ENCODE data around the gene TRIM25.
A peak's percentile ranks its signal among the peaks of the same experiment; 100 is the strongest.
"Not testable (repeated sequence)": the region's sequence is repeated elsewhere in the genome, so short reads cannot be mapped to it uniquely, and the experiment has no call there.

Gene TRIM25

DNA sequence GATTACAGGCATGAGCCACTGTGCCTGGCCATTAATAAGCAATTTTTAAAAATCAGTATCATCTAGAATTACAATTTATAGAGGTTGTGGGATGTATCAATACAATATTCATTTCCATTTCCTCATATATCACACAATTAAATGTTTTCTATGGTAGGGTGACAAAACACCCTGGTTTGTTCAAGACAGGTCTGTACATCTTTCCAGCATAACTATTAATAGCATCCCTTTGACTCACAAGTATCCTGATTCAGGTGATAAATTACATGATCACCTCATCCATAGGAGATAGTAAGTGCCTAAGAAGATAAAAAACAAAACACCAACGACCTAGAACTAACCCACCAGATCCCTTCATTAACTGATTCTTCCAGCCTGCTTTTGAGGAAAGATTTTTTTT is 33.9 kb upstream of the TRIM25 start:
- Mint-ChIP-seq H3K4me3 (no peak overlapping the region), H3K36me3 (ENCODE audit: low read depth) (peaks cover 77% of the 10 kb centered on the region), H3K4me1 (no peaks in the 10 kb centered on the region), H3K27ac (no peak overlapping the region), H3K9me3 (no peaks in the 10 kb centered on the region), H3K27me3 (ENCODE audit: low read depth) (no peaks in the 10 kb centered on the region)
- TF ChIP-seq, protein P1, sequence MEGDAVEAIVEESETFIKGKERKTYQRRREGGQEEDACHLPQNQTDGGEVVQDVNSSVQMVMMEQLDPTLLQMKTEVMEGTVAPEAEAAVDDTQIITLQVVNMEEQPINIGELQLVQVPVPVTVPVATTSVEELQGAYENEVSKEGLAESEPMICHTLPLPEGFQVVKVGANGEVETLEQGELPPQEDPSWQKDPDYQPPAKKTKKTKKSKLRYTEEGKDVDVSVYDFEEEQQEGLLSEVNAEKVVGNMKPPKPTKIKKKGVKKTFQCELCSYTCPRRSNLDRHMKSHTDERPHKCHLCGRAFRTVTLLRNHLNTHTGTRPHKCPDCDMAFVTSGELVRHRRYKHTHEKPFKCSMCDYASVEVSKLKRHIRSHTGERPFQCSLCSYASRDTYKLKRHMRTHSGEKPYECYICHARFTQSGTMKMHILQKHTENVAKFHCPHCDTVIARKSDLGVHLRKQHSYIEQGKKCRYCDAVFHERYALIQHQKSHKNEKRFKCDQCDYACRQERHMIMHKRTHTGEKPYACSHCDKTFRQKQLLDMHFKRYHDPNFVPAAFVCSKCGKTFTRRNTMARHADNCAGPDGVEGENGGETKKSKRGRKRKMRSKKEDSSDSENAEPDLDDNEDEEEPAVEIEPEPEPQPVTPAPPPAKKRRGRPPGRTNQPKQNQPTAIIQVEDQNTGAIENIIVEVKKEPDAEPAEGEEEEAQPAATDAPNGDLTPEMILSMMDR (IDR thresholded peaks at IDR 0.05; ENCODE audit: unreplicated experiment in 3 of 3): no peak

DNA sequence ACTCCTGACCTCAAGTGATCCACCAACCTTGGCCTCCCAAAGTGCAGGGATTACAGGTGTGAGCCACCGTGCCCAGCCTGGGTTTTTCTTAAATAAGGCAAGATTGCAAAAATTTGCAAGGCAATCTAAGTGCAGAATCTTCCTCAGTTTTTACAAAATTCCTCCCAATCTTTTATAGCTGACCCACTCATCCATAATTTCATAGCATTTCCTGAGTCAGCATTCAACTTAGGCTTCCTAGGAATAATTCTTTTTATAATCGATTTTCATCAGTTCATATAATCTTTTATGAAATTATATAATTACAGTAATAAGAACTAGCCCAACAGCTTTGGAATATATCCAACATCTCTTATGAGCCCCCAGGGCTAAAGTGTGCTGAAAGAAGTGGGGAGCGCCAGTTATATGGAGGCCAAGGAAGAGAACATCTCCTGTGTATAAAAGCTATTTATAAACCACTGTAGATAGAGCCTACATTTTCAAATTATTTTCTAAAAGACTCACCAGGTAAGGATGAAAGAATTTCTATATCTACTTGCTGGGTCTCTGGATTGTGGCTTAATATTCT is 32.2 kb upstream of the TRIM25 start:
- no peaks in the 10 kb centered on the region for H3K27me3 Mint-ChIP-seq (ENCODE audit: low read depth)
- H3K4me3 Mint-ChIP-seq: no peak overlapping the region
- no peaks in the 10 kb centered on the region for H3K4me1 Mint-ChIP-seq
- no peaks in the 10 kb centered on the region for H3K9me3 Mint-ChIP-seq
- no peak overlapping the region for H3K27ac Mint-ChIP-seq
- TF ChIP-seq, protein P1 (IDR thresholded peaks at IDR 0.05; ENCODE audit: unreplicated experiment in 3 of 3): no peak
- peaks cover 81% of the 10 kb centered on the region for H3K36me3 Mint-ChIP-seq (ENCODE audit: low read depth)

DNA sequence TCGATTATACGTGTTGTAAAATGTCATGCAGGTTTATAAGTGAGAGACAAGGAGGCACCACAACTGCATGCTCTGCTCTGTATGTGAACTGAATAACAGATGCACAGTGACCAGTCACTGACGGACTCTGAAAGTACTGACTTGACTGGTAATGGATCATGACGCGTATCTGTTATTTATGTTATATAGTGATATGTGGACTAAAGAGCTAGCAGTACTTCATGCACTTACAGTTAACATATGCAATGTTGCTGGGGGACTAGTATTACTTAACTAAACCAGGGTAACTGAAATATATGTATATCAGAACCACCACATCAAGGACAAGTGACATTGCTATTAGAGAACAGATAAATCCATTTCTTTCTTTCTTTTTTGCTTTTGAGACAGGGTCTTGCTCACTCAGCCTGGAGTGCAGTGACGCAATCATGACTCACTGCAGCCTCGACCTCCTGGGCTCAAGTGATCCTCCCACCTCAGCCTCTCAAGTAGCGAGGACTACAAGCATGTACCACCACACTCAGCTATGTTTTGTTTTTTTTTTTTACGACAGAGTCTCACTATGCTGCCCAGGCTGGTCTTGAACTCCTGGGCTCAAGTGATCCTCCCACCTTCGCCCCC is 29.8 kb upstream of the TRIM25 start:
- Mint-ChIP-seq H3K27me3 (ENCODE audit: low read depth) (no peaks in the 10 kb centered on the region), H3K9me3 (no peaks in the 10 kb centered on the region), H3K4me3 (no peak overlapping the region), H3K27ac (no peak overlapping the region), H3K4me1 (no peaks in the 10 kb centered on the region), H3K36me3 (ENCODE audit: low read depth) (peaks cover 71% of the 10 kb centered on the region)
- TF ChIP-seq, protein P1 (IDR thresholded peaks at IDR 0.05; ENCODE audit: unreplicated experiment in 3 of 3): no peak

DNA sequence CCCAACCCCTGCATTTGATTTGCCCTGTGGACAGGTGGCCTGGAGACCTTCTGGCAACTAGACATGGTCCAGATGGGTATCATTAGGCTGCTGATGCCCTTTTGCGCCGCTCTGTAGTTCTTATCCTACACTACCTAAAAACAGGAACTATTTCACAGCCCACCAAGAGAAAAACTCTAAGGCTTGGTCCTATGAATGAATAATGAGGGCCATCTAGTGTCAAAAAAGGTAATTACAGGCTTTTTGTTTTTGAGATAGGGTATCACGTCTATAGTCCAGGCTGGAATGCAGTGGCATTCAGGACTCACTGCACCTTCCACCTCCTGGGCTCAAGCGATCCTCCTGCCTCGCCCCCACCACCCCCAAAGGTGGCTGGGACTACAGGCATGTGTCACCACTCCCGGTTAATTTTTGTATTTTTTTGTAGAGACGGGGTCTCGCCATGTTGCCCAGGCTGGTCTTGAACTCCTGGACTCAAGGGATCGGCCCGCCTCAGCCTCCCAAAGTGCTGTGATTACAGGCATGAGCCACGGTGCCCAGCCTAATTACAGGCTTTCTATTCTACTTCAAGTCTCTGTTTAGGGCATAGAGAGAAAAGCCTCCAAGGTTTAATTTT is 26.1 kb upstream of the TRIM25 start:
- H3K9me3 Mint-ChIP-seq: no peaks in the 10 kb centered on the region
- no peaks in the 10 kb centered on the region for H3K4me1 Mint-ChIP-seq
- no peak overlapping the region for H3K27ac Mint-ChIP-seq
- peaks cover 72% of the 10 kb centered on the region for H3K36me3 Mint-ChIP-seq (ENCODE audit: low read depth)
- TF ChIP-seq, protein P1 (IDR thresholded peaks at IDR 0.05; ENCODE audit: unreplicated experiment in 3 of 3): peak; percentile 59 to 76 (median 69)
- H3K4me3 Mint-ChIP-seq: no peak overlapping the region
- no peaks in the 10 kb centered on the region for H3K27me3 Mint-ChIP-seq (ENCODE audit: low read depth)

DNA sequence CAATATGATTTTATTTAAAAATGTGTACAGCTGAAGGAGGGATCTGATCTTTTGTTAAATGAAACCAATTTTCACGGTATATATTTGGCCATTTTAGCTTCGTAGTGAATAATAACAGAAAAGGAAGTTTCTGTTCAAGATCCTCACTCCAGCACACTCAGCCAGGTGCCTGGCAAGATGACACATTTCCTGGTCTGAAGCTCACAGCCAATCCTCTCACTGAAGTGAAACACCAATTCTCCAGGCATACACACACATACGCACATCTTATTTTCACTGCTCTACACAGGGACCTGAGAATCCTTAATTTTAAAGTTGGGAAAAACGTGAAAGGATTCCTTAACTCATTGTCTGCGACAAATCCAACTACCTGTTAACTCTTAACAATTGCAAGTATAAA is 24.4 kb upstream of the TRIM25 start:
- not testable (repeated sequence) for H3K27ac Mint-ChIP-seq; H3K27me3 Mint-ChIP-seq (ENCODE audit: low read depth); H3K4me3 Mint-ChIP-seq; H3K9me3 Mint-ChIP-seq; H3K4me1 Mint-ChIP-seq
- H3K36me3 Mint-ChIP-seq (ENCODE audit: low read depth): peaks cover 74% of the 10 kb centered on the region

DNA sequence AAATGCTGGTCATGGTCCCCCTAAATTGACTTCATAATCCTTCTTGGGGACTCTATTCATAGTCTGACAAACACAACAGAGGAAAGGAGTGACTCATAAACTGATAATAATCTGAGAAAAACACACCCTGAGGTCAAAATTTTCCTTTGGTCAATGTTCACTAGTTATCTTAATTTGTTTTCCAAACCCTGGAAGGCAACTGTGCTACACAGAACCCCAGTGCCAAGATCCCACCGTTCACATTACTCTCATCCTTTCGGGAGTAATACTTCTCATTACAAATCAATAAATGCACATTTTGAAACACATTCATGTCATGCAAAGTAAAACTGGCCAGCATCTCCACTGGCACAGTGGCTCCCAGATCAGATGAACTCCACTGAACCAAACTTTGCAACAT is 23.8 kb upstream of the TRIM25 start:
- Mint-ChIP-seq H3K27me3 (ENCODE audit: low read depth) (no peaks in the 10 kb centered on the region), H3K36me3 (ENCODE audit: low read depth) (peaks cover 74% of the 10 kb centered on the region), H3K4me1 (peaks cover 4% of the 10 kb centered on the region), H3K4me3 (no peak overlapping the region), H3K9me3 (peaks cover 9% of the 10 kb centered on the region), H3K27ac (no peak overlapping the region)
- TF ChIP-seq, protein P1 (IDR thresholded peaks at IDR 0.05; ENCODE audit: unreplicated experiment in 3 of 3): no peak
